GM10248 (cell line): ENCODE data around the gene FLYWCH1.

Experiments used
- CTCF ChIA-PET: fragments of 300-600 bp; sonication (Branson Sonifier 250); formaldehyde crosslinking; extraction: SDS; loops from one replicate; lab custom pipeline; 2021; ENCODE audit warnings: antibody characterized with exemption; lab: Yijun Ruan, JAX
- POLR2A ChIA-PET: fragments of 350-650 bp; sonication (Branson Sonifier 250); formaldehyde crosslinking; extraction: SDS; loops from one replicate; lab custom pipeline; 2020; ENCODE audit warnings: antibody characterized with exemption; lab: Yijun Ruan, JAX
- DNase-seq: peaks from one replicate; pipeline ENCODE4 v3.0.0; 2012; ENCODE audit errors: extremely low spot score
- TF ChIP-seq, protein P1 (sequence below): IDR thresholded peaks from 2 replicates; pipeline ENCODE4 v1.5.1; 2012; ENCODE audit warnings: mild to moderate bottlenecking, low read depth; ENCODE audit errors: extremely low read depth, missing control alignments, control extremely low read depth

Gene FLYWCH1

DNA sequence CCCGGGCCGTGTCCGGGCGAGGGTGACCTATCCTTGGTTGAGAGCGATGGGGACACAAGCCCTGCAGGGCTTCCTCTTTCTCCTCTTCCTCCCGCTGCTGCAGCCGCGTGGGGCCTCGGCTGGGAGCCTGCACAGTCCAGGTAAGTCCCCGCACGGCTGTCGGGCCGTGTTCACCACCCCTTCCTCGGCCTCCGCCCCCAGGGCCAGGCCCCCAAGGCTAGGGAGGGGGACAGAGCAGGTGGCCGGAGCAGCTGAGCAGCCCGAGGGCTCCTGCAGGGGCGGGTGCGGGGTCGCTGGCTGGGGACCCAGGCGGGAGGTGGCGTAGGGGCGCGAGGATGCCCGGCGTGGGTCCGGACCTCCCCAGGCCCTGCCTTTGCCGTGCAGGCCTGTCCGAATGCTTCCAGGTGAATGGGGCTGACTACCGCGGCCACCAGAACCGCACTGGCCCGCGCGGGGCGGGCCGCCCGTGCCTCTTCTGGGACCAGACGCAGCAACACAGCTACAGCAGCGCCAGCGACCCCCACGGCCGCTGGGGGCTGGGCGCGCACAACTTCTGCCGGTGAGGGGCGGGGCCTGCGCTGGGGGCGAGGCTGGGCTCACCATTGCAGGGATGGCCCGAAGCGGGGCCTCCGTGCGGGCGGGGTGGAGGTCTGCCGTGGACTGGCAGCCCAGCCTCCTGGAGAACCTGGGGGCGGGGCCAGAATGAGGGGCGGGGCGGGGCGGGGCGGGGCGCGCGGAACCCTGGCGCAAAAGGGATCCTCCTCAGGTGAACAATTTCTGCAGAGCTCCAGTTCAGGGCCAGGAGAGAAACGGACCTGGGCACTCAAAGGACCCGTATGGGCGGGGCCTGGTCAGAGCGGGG, 53.0 kb downstream of the FLYWCH1 start:
- TF ChIP-seq, protein P1, sequence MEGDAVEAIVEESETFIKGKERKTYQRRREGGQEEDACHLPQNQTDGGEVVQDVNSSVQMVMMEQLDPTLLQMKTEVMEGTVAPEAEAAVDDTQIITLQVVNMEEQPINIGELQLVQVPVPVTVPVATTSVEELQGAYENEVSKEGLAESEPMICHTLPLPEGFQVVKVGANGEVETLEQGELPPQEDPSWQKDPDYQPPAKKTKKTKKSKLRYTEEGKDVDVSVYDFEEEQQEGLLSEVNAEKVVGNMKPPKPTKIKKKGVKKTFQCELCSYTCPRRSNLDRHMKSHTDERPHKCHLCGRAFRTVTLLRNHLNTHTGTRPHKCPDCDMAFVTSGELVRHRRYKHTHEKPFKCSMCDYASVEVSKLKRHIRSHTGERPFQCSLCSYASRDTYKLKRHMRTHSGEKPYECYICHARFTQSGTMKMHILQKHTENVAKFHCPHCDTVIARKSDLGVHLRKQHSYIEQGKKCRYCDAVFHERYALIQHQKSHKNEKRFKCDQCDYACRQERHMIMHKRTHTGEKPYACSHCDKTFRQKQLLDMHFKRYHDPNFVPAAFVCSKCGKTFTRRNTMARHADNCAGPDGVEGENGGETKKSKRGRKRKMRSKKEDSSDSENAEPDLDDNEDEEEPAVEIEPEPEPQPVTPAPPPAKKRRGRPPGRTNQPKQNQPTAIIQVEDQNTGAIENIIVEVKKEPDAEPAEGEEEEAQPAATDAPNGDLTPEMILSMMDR, result no peak
- peak; percentile 88 for DNase-seq
- CTCF ChIA-PET, result interaction anchor here (1.0 to 8.6 kb wide), 7 partner anchors 8 to 96 kb away, joined by 3 to 54 read pairs (median 8); no protein-coding TSS in a partner anchor
- POLR2A ChIA-PET, result interaction anchor here (0.7 kb wide), 1 partner anchor 16 kb away, joined by 6 read pairs; the partner anchor contains the start of gene PKMYT1

DNA sequence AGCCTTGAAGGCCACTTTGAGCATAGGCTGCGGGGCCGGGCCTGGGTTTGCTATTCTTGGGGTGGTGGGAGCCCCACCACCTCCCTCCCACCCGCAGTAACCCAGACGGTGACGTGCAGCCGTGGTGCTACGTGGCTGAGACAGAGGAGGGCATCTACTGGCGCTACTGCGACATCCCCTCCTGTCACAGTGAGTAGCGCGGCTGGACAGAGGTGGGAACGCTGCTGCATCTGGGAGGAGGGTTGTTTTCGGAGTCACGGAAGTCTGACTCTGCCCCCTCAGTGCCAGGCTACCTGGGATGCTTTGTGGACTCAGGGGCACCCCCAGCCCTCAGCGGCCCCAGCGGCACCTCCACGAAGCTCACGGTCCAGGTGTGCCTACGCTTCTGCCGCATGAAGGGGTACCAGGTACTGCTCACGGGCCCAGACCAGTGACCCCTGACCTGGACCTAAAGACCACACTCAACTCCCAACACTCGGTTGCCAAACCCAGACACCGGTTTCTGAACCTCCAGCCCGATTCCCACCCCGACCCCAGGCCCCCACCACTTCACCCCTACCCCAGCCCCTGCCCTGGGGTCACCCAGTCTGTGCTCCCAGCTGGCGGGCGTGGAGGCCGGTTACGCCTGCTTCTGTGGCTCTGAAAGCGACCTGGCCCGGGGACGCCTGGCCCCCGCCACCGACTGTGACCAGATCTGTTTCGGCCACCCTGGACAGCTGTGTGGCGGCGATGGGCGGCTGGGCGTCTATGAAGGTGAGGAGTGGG, 54.5 kb downstream of the FLYWCH1 start:
- ChIA-PET CTCF (interaction anchor here (1.5 to 8.6 kb wide), 4 partner anchors 10 to 97 kb away, joined by 3 to 54 read pairs (median 8); no protein-coding TSS in a partner anchor), POLR2A (no interaction called here)
- TF ChIP-seq, protein P1, result no peak
- DNase-seq, result no peak

DNA sequence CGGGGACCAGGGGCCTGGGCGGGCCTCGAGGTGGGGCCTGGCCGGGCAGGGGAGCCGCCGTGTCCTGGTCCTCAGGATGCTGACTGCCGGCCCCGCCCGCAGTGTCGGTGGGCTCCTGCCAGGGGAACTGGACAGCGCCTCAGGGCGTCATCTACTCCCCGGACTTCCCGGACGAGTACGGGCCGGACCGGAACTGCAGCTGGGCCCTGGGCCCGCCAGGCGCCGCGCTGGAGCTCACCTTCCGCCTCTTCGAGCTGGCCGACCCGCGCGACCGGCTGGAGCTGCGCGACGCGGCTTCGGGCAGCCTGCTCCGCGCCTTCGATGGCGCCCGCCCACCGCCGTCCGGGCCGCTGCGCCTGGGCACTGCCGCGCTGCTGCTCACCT, 55.1 kb downstream of the FLYWCH1 start:
- TF ChIP-seq, protein P1, result no peak
- ChIA-PET POLR2A (no interaction called here), CTCF (interaction anchor here (1.5 to 2.2 kb wide), 2 partner anchors 10 to 98 kb away, joined by 3 to 8 read pairs; no protein-coding TSS in a partner anchor)
- DNase-seq, result no peak

DNA sequence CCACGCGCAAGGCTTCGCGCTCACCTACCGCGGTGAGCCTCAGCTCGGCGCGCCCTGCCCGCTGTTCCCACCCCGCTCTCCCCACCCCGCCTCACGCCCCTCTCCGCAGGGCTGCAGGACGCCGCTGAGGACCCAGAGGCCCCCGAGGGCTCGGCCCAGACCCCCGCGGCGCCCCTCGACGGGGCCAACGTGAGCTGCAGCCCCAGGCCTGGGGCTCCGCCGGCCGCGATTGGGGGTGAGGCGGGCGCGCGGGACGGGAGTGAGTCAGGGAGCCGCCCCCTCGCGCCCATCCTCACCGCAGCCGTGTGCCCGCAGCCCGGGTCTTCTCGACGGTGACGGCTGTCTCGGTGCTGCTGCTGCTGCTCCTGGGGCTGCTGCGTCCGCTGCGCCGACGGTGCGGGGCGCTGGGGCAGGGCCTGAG, 55.5 kb downstream of the FLYWCH1 start:
- CTCF ChIA-PET, result interaction anchor here (1.5 kb wide), 1 partner anchor 9 kb away, joined by 3 read pairs; no protein-coding TSS in a partner anchor
- DNase-seq, result no peak
- POLR2A ChIA-PET, result no interaction called here
- TF ChIP-seq, protein P1, result no peak

DNA sequence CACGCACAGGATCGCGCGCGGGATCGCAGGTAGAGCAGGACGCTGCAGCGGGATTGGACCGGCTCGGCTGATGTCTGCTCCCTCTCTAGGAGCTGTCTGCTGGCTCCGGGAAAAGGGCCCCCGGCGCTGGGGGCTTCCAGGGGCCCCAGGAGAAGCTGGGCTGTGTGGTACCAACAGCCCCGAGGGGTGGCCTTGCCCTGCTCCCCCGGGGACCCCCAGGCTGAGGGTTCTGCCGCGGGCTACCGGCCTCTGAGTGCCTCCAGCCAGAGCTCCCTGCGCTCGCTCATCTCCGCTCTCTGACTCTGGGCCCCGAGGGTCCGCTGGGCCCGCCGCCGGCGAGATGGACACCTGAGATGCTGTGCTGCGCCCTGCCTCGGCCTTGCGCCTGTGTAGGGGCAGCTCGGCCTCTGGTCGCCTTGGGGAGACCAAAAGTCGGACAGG, 56.0 kb downstream of the FLYWCH1 start:
- TF ChIP-seq, protein P1, result no peak
- ChIA-PET POLR2A (no interaction called here), CTCF (interaction anchor here (1.5 kb wide), 1 partner anchor 9 kb away, joined by 3 read pairs; no protein-coding TSS in a partner anchor)
- no peak for DNase-seq

DNA sequence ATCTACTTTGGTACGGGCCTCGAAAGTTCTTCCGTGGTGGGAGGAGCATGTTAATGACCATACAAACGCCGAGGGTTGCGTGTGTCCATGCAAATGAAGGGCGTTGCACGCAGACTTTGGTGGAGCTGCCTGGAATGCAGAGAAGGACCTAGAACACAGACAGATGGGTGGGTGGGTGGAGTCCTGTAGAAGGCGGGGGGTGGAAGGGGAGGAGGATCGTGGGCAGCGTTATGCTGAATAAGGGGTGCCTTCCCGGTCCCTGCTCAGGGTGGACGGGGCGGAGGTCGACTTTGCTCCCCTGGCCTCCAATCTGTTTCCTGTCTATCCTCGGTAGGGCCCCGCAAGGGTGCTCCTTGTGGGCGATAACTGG, 56.6 kb downstream of the FLYWCH1 start:
- CTCF ChIA-PET, result no interaction called here
- no peak for DNase-seq
- POLR2A ChIA-PET, result no interaction called here
- TF ChIP-seq, protein P1, result no peak
